ENCODE data around the gene KIAA1217. TPM values are rescaled to one million over a fixed set of nuclear protein-coding genes. Genes with fewer than 3 reads are reported as not detected.

KIAA1217 gene
- polyA plus RNA-seq, 1 of the 3 experiments (the other 2 are of a cell fraction) = 7.2 TPM

DNA sequence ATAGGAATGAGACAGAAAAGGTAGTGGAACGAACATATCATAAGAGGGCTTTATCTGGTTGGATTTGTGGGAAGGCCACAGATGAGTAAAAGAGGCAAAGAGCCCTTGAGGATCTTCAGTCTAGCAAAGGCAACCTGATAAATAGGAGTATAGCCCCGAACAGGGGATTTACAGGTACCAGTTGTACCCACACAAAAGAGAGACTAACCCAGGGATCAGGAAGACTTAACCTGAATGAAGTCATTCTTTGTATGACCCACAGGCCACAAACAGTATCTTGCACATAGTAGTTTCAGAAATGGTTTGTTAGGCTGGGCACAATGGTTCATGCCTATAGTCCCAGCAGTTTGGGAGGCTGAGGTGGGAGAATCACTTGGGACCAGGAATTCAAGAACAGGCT, 306.5 kb downstream of the KIAA1217 start:
- ChIA-PET CTCF (interaction anchor here (1.0 to 6.2 kb wide), 4 partner anchors 8 to 522 kb away, joined by 3 to 52 read pairs (median 8); no protein-coding TSS in a partner anchor), POLR2A (no interaction called here)
- peaks cover 0 to 5% of the 10 kb centered on the region in 2 experiments for H3K36me3 ChIP-seq (replicated peaks in 1 of 2; ENCODE audit: control insufficient read depth in 1 of 2, insufficient read depth in 2 of 2, low read length in 1 of 2)
- H3K27me3 ChIP-seq (ENCODE audit: insufficient read depth) = no peaks in the 10 kb centered on the region
- no peak overlapping the region for H2AFZ ChIP-seq (ENCODE audit: low read depth)
- DNase-seq = no peak
- H3K9me3 ChIP-seq = no peaks in the 10 kb centered on the region
- TF ChIP-seq RCOR1 (IDR thresholded peaks at IDR 0.05; ENCODE audit: low read length) = no peak
- TF ChIP-seq TAF1 (IDR thresholded peaks at IDR 0.05; ENCODE audit: borderline replicate concordance, low read depth, low read length) = no peak
- no peak for TF ChIP-seq EZH2phosphoT487 (IDR thresholded peaks at IDR 0.05; ENCODE audit: borderline replicate concordance, low read depth)
- no peak for TF ChIP-seq NRF1 (IDR thresholded peaks at IDR 0.05; ENCODE audit: low read depth, low read length)
- no peak for TF ChIP-seq ELF1 (IDR thresholded peaks at IDR 0.05)
- no peaks in the 10 kb centered on the region for H3K9me2 ChIP-seq
- H4K20me1 ChIP-seq (ENCODE audit: insufficient read depth) = no peaks in the 10 kb centered on the region
- H3K79me2 ChIP-seq (ENCODE audit: insufficient read depth) = no peaks in the 10 kb centered on the region
- H3F3A ChIP-seq (replicated peaks; ENCODE audit: insufficient read depth) = no peaks in the 10 kb centered on the region
- H3K27ac ChIP-seq (ENCODE audit: low read depth in 2 of 2, low read length in 1 of 2) = no peak overlapping the region
- H3K4me1 ChIP-seq (ENCODE audit: control insufficient read depth in 1 of 2, insufficient read depth in 2 of 2, low read depth in 1 of 2, low read length in 1 of 2) = peaks cover 0 to 3% of the 10 kb centered on the region in 2 experiments; a peak in 2 of 4 replicates
- no peak overlapping the region for H3K9ac ChIP-seq
- no peak overlapping the region for H3K4me2 ChIP-seq
- H3K4me3 ChIP-seq (ENCODE audit: low read depth in 2 of 2, low read length in 1 of 2) = no peak overlapping the region
- 78% methylated on average over 2 of the region's 2 CpGs for WGBS (ENCODE audit: low lambda C conversion rate)

- Histone ChIP-seq H3K27me3 (ENCODE audit: insufficient read depth) (no peaks in the 10 kb centered on the region), H3K9me3 (no peaks in the 10 kb centered on the region), H3K4me3 (ENCODE audit: low read depth in 2 of 2, low read length in 1 of 2) (no peak overlapping the region), H3K9me2 (no peaks in the 10 kb centered on the region), H3K36me3 (replicated peaks in 1 of 2; ENCODE audit: control insufficient read depth in 1 of 2, insufficient read depth in 2 of 2, low read length in 1 of 2) (peaks cover 0 to 9% of the 10 kb centered on the region in 2 experiments), H3K4me2 (no peak overlapping the region), H3K4me1 (ENCODE audit: control insufficient read depth in 1 of 2, insufficient read depth in 2 of 2, low read depth in 1 of 2, low read length in 1 of 2) (peaks cover 0 to 3% of the 10 kb centered on the region in 2 experiments; a peak in 2 of 4 replicates), H3K27ac (ENCODE audit: low read depth in 2 of 2, low read length in 1 of 2) (no peak overlapping the region), H3K79me2 (ENCODE audit: insufficient read depth) (no peaks in the 10 kb centered on the region), H2AFZ (ENCODE audit: low read depth) (no peak overlapping the region), H3K9ac (no peak overlapping the region), H3F3A (replicated peaks; ENCODE audit: insufficient read depth) (no peaks in the 10 kb centered on the region), H4K20me1 (ENCODE audit: insufficient read depth) (no peaks in the 10 kb centered on the region)
- DNase-seq = no peak
- TF ChIP-seq GATA2 (CRISPR knock-in tag; IDR thresholded peaks at IDR 0.05) (no peak), ELF1 (IDR thresholded peaks at IDR 0.05) (no peak), CHD2 (IDR thresholded peaks at IDR 0.05; ENCODE audit: low read length, partially characterized antibody) (no peak), TCF12 (IDR thresholded peaks at IDR 0.05) (no peak), TEAD4 (IDR thresholded peaks at IDR 0.05; ENCODE audit: borderline replicate concordance, insufficient read depth) (no peak), RCOR1 (IDR thresholded peaks at IDR 0.05; ENCODE audit: low read length) (no peak), POLR2AphosphoS5 (IDR thresholded peaks at IDR 0.05; ENCODE audit: low read depth, low read length) (no peak), SMC3 (IDR thresholded peaks at IDR 0.05; ENCODE audit: low read depth, low read length) (no peak), RAD21 (IDR thresholded peaks at IDR 0.05; ENCODE audit: low read length) (no peak), FOSL2 (IDR thresholded peaks at IDR 0.05; ENCODE audit: borderline replicate concordance, low read depth) (no peak), SIN3A (IDR thresholded peaks at IDR 0.05; ENCODE audit: borderline replicate concordance, low read depth, low read length) (no peak)
- CTCF ChIA-PET = interaction anchor here (0.5 to 6.2 kb wide), 40 partner anchors 9 to 1360 kb away, joined by 3 to 69 read pairs (median 4); no protein-coding TSS in a partner anchor
- POLR2A ChIA-PET = no interaction called here
- 84% methylated on average over 7 of the region's 7 CpGs for WGBS (ENCODE audit: low lambda C conversion rate)
Measured at GRCh38 chr10:24518411-24518810, 309.5 kb downstream of the KIAA1217 start.
